Activated CD8-positive, alpha-beta memory T cell treated with anti-CD3 and anti-CD28 coated beads, Interleukin-2, amount 10 ng/mL, durations not matched to agents 7 days and 5 days (primary cell): ENCODE data around the gene MS4A13. TPM values are rescaled to one million over a fixed set of nuclear protein-coding genes. Genes with fewer than 3 reads are reported as not detected.

Source experiments
- ATAC-seq: fragments of 150-1000 bp; cut with Tn5 transposase; one replicate; pipeline ENCODE4 v1.10.0; 2021; ENCODE audit warnings: moderate library complexity
- CTCF ChIA-PET: fragments of 350-600 bp; sonication (Branson Sonifier 250); formaldehyde crosslinking; loops from one replicate; lab custom pipeline; 2021; ENCODE audit warnings: antibody characterized with exemption; lab: Charles Lee
- DNase-seq: peaks from one replicate; pipeline ENCODE4 v3.0.0-alpha.2; 2020
- H3K27ac Mint-ChIP-seq: one replicate; pipeline ENCODE4 v1.8.0; 2021; ENCODE audit warnings: mild to moderate bottlenecking, mixed read lengths
- H3K27me3 Mint-ChIP-seq: one replicate; pipeline ENCODE4 v1.8.0; 2021; ENCODE audit warnings: mixed read lengths
- H3K36me3 Mint-ChIP-seq: one replicate; pipeline ENCODE4 v1.8.0; 2021; ENCODE audit warnings: mild to moderate bottlenecking, mixed read lengths
- H3K4me1 Mint-ChIP-seq: one replicate; pipeline ENCODE4 v1.8.0; 2021; ENCODE audit warnings: mixed read lengths
- H3K4me3 Mint-ChIP-seq: one replicate; pipeline ENCODE4 v1.8.0; 2021; ENCODE audit warnings: mild to moderate bottlenecking, moderate library complexity, mixed read lengths
- H3K9me3 Mint-ChIP-seq: one replicate; pipeline ENCODE4 v1.8.0; 2022; ENCODE audit warnings: low read depth, mixed read lengths
- total RNA-seq, 2 experiments: library from RNA; stranded (reverse); gene quantifications; one replicate each; pipeline ENCODE4 v1.2.3, GENCODE V29; 2021

MS4A13 gene
- total RNA-seq: not detected

GRCh38 chr11:60515144-60515855 lies at the start of gene MS4A13:
Gene MS4A13 (plus strand): TSS chr11:60515392. CDS start chr11:60518084, 2,692 bp downstream.
- H3K27ac Mint-ChIP-seq: no peak within 1 kb of the TSS
- ATAC-seq (no peak), DNase-seq (no peak)
- CTCF ChIA-PET: no interaction called here
- H3K4me3 Mint-ChIP-seq: no peak within 1 kb of the TSS
- H3K4me1 Mint-ChIP-seq: no peaks in the 10 kb centered on the region
- H3K27me3 Mint-ChIP-seq: peaks cover 29% of the 10 kb centered on the region
- no peaks in the 10 kb centered on the region for H3K9me3 Mint-ChIP-seq
- H3K36me3 Mint-ChIP-seq: no peaks in the 10 kb centered on the region

- H3K27me3 Mint-ChIP-seq: peaks cover 32% of the 10 kb centered on the region
- no peaks in the 10 kb centered on the region for H3K9me3 Mint-ChIP-seq
- no peaks in the 10 kb centered on the region for H3K4me1 Mint-ChIP-seq
- no peak for ATAC-seq
- H3K4me3 Mint-ChIP-seq: no peak overlapping the region
- H3K27ac Mint-ChIP-seq: no peak overlapping the region
- DNase-seq: no peak
- CTCF ChIA-PET: no interaction called here
- H3K36me3 Mint-ChIP-seq: no peaks in the 10 kb centered on the region
Measured at GRCh38 chr11:60468829-60469228, 46.4 kb upstream of the MS4A13 start.

- Mint-ChIP-seq H3K9me3 (no peaks in the 10 kb centered on the region), H3K4me3 (no peak overlapping the region), H3K36me3 (no peaks in the 10 kb centered on the region), H3K27me3 (peaks cover 35% of the 10 kb centered on the region), H3K4me1 (no peaks in the 10 kb centered on the region), H3K27ac (no peak overlapping the region)
- ATAC-seq (no peak), DNase-seq (no peak)
- CTCF ChIA-PET: no interaction called here
Measured at GRCh38 chr11:60469723-60470122, 45.5 kb upstream of the MS4A13 start.

GRCh38 chr11:60477035-60477445 lies 38.2 kb upstream of the MS4A13 start:
- DNase-seq (no peak), ATAC-seq (no peak)
- H3K27ac Mint-ChIP-seq: no peak overlapping the region
- no peaks in the 10 kb centered on the region for H3K36me3 Mint-ChIP-seq
- no peaks in the 10 kb centered on the region for H3K4me1 Mint-ChIP-seq
- peaks cover 30% of the 10 kb centered on the region for H3K27me3 Mint-ChIP-seq
- no peaks in the 10 kb centered on the region for H3K9me3 Mint-ChIP-seq
- H3K4me3 Mint-ChIP-seq: no peak overlapping the region
- CTCF ChIA-PET: no interaction called here

GRCh38 chr11:60482361-60482760 lies 32.8 kb upstream of the MS4A13 start:
- DNase-seq (no peak), ATAC-seq (no peak)
- H3K36me3 Mint-ChIP-seq: no peaks in the 10 kb centered on the region
- no peaks in the 10 kb centered on the region for H3K9me3 Mint-ChIP-seq
- H3K4me1 Mint-ChIP-seq: no peaks in the 10 kb centered on the region
- H3K27me3 Mint-ChIP-seq: peaks cover 22% of the 10 kb centered on the region
- H3K4me3 Mint-ChIP-seq: no peak overlapping the region
- H3K27ac Mint-ChIP-seq: no peak overlapping the region
- CTCF ChIA-PET: interaction anchor here (0.6 kb wide), 1 partner anchor 159 kb away, joined by 7 read pairs; no protein-coding TSS in a partner anchor

GRCh38 chr11:60485987-60486386 lies 29.2 kb upstream of the MS4A13 start:
- H3K4me1 Mint-ChIP-seq: no peaks in the 10 kb centered on the region
- H3K4me3 Mint-ChIP-seq: no peak overlapping the region
- H3K27me3 Mint-ChIP-seq: peaks cover 9% of the 10 kb centered on the region
- ATAC-seq: peak; percentile 76
- H3K27ac Mint-ChIP-seq: no peak overlapping the region
- H3K36me3 Mint-ChIP-seq: no peaks in the 10 kb centered on the region
- CTCF ChIA-PET: interaction anchor here (3.4 kb wide), 1 partner anchor 123 kb away, joined by 15 read pairs; no protein-coding TSS in a partner anchor
- H3K9me3 Mint-ChIP-seq: no peaks in the 10 kb centered on the region
- peak; percentile 47 for DNase-seq

- peaks cover 32% of the 10 kb centered on the region for H3K27me3 Mint-ChIP-seq
- no peak for ATAC-seq
- CTCF ChIA-PET: no interaction called here
Measured at GRCh38 chr11:60492488-60493009, 22.6 kb upstream of the MS4A13 start, which contains the start of gene MS4A12. Gene MS4A12 (plus strand): TSS chr11:60492778. CDS start chr11:60497319, 4,541 bp downstream.

GRCh38 chr11:60493454-60493853 lies 21.7 kb upstream of the MS4A13 start:
- H3K4me1 Mint-ChIP-seq: no peaks in the 10 kb centered on the region
- H3K9me3 Mint-ChIP-seq: no peaks in the 10 kb centered on the region
- no peak overlapping the region for H3K4me3 Mint-ChIP-seq
- ATAC-seq (no peak), DNase-seq (no peak)
- no peaks in the 10 kb centered on the region for H3K36me3 Mint-ChIP-seq
- CTCF ChIA-PET: no interaction called here
- no peak overlapping the region for H3K27ac Mint-ChIP-seq
- peaks cover 36% of the 10 kb centered on the region for H3K27me3 Mint-ChIP-seq

More at GRCh38 chr11:60492488-60493009, 22.6 kb upstream of the MS4A13 start, which contains the start of gene MS4A12:
- no peak for DNase-seq
- Mint-ChIP-seq H3K4me1 (no peaks in the 10 kb centered on the region), H3K27ac (no peak within 1 kb of the TSS), H3K4me3 (no peak within 1 kb of the TSS), H3K36me3 (no peaks in the 10 kb centered on the region), H3K9me3 (no peaks in the 10 kb centered on the region)

- Mint-ChIP-seq H3K36me3 (no peaks in the 10 kb centered on the region), H3K4me3 (no peak overlapping the region), H3K9me3 (no peaks in the 10 kb centered on the region), H3K27ac (no peak overlapping the region), H3K4me1 (no peaks in the 10 kb centered on the region), H3K27me3 (peaks cover 71% of the 10 kb centered on the region)
- no peak for ATAC-seq
- CTCF ChIA-PET: no interaction called here
- no peak for DNase-seq
Measured at GRCh38 chr11:60498399-60498798, 16.8 kb upstream of the MS4A13 start.

- H3K27me3 Mint-ChIP-seq: peaks cover 72% of the 10 kb centered on the region
- ATAC-seq (no peak), DNase-seq (no peak)
- no peaks in the 10 kb centered on the region for H3K4me1 Mint-ChIP-seq
- H3K36me3 Mint-ChIP-seq: no peaks in the 10 kb centered on the region
- no peak overlapping the region for H3K4me3 Mint-ChIP-seq
- no peaks in the 10 kb centered on the region for H3K9me3 Mint-ChIP-seq
- no peak overlapping the region for H3K27ac Mint-ChIP-seq
- CTCF ChIA-PET: no interaction called here
Measured at GRCh38 chr11:60498853-60499252, 16.3 kb upstream of the MS4A13 start.

GRCh38 chr11:60500276-60500910 lies 14.8 kb upstream of the MS4A13 start:
- DNase-seq: no peak
- no peaks in the 10 kb centered on the region for H3K9me3 Mint-ChIP-seq
- CTCF ChIA-PET: no interaction called here
- peaks cover 68% of the 10 kb centered on the region for H3K27me3 Mint-ChIP-seq
- H3K36me3 Mint-ChIP-seq: no peaks in the 10 kb centered on the region
- no peak overlapping the region for H3K27ac Mint-ChIP-seq
- H3K4me3 Mint-ChIP-seq: no peak overlapping the region
- H3K4me1 Mint-ChIP-seq: peaks cover 11% of the 10 kb centered on the region
- ATAC-seq: no peak

GRCh38 chr11:60502221-60502775 lies 12.9 kb upstream of the MS4A13 start:
- Mint-ChIP-seq H3K27ac (no peak overlapping the region), H3K4me3 (no peak overlapping the region), H3K36me3 (no peaks in the 10 kb centered on the region), H3K9me3 (no peaks in the 10 kb centered on the region), H3K27me3 (peaks cover 78% of the 10 kb centered on the region), H3K4me1 (peaks cover 11% of the 10 kb centered on the region)
- CTCF ChIA-PET: no interaction called here
- ATAC-seq: no peak
- DNase-seq: no peak

- Mint-ChIP-seq H3K4me1 (peaks cover 11% of the 10 kb centered on the region), H3K36me3 (no peaks in the 10 kb centered on the region), H3K4me3 (peak overlapping the region; percentile 12), H3K27ac (peak overlapping the region; percentile 70), H3K9me3 (peaks cover 5% of the 10 kb centered on the region), H3K27me3 (peaks cover 74% of the 10 kb centered on the region)
- CTCF ChIA-PET: interaction anchor here (1.3 kb wide), 1 partner anchor 115 kb away, joined by 3 read pairs; no protein-coding TSS in a partner anchor
- ATAC-seq: peak; percentile 51
- DNase-seq: peak; percentile 46
Measured at GRCh38 chr11:60504219-60504905, 10.8 kb upstream of the MS4A13 start.
